Forelimb muscle (tissue), 1 donor: Measurements from ENCODE around the gene FIP1L1. TPM values are rescaled to one million over a fixed set of nuclear protein-coding genes. Genes with fewer than 3 reads are reported as not detected.

Experiments used
- DNase-seq: peaks from one replicate; pipeline ENCODE4 v3.0.0-alpha.2; 2013; ENCODE audit warnings: low read depth
- polyA plus RNA-seq: library from polyadenylated mRNA; unstranded; fragments of 120-200 nt; gene quantifications from one replicate; pipeline ENCODE4 v1.2.1, GENCODE V29; 2013; ENCODE audit not compliant: insufficient read length

The FIP1L1 gene
- polyA plus RNA-seq, 1 donor = 42.9 TPM

DNA sequence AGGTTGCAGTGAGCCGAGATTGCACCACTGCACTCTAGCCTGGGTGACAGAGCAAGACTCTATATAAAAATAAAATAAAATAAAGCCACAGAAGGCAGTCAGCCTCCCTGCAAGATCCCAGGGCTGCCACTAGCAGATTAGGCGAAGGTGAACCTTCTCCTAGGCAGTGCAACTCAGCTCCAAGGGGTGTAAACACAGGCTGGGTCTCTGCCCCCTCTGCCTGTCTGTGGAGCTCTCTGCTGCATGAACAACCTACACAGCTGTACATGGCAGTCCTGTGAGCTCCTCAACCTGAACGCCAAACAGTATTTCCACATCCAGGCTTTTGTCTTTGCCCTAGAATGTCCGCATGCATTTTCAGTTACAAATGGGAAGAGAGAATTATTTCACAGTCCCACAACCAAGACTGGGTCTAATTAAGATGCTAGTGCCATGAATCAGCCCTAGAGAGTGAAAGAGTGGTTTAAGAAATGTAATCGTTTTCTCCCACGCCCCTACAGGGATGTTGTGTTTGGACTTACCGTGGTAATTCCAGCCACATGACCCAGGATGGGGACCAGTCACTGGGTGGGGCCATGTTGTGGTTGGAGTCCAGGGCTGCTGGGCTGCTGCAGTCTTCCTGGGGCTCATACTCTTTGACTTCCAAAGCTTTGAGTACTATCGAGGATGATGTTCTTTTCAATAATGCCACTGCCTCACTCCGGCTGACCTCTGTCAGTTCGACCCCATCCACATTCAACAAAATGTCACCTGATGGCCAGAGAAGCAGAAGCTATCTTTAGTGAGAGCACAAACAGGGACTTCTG lies 99.0 kb downstream of the FIP1L1 start:
- DNase-seq = no peak

DNA sequence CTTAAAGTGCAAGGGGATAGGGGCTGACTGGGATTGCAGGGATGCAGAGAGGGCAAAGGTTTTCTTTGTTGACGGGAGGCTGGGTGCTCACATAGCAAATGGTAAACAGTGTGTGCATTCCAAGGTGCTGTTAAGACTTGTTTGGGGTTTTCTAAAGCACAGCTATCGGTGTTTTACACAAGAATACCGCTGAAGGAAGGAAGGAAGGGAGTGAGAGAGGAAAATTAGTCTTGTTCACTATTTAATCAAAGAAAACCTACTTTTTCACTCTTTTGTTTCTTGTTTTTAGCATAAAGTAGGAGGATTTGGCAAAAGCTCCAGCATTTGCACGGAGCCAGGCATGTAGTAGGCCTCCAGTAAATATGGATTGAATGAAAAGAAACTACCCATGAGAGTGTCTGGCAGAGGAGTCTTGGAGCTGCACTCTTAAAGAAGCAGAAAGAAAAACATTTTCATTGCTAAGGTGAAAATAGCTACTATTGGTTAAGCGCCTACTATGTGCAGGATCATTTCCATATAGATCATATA lies 99.7 kb downstream of the FIP1L1 start:
- no peak for DNase-seq

DNA sequence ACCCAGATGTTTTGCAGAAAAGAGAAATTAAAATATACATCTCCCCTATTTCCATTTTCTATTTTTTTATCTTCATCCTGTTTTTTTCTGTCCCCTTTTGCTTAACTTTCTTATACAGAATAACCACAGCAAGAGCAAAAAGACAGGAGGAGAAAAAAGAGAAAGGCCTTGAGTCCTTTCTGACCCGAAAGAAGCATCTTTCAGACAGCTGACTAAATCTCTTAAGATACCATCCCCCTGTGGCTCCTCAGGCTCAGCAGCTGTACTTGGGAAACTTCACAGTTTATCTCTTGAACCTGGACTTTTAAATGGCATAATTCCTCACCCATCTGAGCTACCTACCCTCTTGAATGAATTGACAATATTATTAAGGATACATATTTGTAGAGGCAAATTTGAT lies 100.2 kb downstream of the FIP1L1 start:
- no peak for DNase-seq

DNA sequence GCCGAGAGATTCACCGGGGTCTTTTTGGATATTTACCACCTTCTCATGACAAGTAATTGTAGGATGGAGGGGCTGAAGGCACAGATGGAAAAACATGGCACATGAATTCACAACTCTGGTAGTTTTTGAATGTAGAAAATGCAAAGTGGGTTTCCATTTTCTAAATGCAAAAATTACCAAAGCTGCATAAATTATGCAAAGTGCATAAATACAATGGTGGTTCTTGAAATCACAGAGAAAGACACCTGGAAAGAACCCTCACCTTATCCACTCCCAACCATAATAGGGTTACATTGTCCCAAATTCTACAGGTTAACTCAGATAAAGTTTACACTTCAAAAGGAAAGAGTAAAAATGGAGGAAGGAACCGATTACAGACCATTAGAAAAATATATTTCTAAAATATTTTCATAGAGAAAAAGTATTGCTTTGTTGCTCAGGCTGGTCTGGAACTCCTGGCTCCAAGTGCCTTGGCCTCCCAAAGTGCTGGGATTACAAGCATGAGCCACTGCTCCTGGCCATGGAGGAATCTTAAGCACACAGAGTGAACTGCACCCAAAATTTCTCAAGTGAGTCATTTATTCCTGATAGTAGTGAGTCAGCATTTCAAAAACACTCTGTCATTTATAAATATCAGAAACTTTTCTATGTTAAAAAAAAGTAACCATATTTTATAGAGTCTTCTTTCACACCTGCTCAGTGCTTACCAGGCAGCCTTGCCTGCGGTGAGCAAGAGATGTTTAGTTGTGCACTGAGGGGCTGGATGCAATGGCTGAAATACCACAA lies 101.4 kb downstream of the FIP1L1 start:
- DNase-seq = no peak

DNA sequence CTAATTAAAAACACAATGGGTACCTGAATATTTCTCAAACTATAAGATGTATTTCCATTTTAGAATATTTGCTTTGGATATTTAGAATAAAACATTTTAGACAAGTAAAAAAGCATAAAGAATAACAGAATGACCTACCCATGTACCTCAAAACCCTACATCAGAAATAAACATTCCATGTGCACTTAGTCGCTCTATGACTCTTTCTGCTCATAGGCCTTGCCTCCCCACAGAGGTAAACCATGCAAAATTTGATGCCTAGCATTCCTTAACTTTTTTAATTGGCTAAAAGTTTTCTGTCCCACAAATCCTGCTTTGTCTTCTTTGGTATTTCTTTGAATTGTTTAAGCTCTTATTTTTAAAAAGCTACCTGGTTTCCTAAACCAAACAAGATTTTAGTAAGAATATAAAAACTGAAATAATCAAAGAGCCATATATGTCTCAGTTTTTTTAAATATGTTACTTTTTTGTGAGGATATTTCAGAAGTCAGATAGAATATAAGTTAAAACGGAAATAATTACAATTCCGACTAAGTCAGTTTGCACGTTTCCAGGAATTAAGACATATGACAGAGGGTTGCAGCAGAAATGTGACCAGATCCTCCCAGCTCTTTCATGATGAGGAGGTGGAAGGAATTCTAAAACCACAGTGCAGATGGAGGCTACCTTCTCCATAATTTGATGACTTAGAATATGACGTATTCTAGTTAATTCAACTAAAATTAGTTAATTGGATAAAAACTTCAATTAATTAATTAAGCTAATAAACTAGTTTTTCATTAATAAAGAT lies 102.5 kb downstream of the FIP1L1 start:
- DNase-seq = no peak

DNA sequence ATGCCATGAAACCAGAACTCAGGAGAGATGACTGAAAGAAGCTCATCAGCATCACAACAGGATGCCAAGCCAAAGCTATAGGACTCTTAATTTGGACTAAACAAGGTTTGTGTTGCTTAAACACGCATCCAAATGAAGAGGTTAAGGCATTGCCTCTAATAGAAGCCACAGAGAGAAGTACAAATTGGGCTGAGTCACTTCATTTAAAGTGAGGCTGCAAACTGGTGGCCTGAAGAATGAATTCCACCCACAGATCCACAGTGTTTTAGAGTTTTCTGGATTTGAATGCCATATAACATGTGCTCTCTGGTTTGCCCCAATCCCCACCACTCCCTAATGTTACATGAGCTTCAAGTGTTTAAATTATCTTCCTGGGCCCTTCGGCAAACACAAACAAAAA lies 103.5 kb downstream of the FIP1L1 start:
- no peak for DNase-seq

DNA sequence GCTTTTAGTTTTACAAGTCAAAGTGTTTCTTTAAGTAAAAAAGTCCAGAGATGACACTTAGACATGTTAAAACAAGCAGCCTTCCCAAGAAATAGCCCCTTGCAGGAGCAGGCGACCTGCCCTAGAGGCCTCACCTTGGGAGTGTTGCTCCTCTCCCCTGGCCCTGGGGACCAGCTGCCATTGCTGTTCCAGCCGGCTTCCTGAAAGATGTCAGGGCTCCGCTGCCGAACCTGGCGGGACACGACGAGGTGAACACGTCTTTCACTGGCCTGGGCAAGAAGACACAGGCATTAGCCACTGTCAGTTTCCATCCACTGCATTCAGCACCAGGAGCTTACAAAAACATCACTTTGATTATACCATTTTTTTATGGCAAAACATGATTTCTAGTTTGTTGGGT lies 104.1 kb downstream of the FIP1L1 start:
- no peak for DNase-seq

DNA sequence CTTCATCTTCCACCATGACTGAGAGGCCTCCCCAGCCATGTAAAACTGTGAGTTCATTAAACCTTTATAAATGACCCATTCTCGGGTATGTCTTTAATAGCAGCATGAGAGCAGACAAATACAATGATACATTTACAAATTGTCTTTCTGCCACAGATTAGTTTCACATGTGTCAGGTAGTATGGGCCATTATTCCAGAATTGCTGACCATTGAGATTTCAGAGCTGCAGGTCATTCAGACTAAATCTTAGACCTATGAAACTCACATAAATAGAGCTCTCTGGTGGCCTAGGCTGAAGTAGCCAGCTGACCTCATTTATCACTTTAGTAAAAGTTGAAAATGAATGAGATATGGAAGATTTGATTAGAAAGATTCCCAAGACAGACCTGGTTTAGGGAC lies 105.8 kb downstream of the FIP1L1 start:
- no peak for DNase-seq

DNA sequence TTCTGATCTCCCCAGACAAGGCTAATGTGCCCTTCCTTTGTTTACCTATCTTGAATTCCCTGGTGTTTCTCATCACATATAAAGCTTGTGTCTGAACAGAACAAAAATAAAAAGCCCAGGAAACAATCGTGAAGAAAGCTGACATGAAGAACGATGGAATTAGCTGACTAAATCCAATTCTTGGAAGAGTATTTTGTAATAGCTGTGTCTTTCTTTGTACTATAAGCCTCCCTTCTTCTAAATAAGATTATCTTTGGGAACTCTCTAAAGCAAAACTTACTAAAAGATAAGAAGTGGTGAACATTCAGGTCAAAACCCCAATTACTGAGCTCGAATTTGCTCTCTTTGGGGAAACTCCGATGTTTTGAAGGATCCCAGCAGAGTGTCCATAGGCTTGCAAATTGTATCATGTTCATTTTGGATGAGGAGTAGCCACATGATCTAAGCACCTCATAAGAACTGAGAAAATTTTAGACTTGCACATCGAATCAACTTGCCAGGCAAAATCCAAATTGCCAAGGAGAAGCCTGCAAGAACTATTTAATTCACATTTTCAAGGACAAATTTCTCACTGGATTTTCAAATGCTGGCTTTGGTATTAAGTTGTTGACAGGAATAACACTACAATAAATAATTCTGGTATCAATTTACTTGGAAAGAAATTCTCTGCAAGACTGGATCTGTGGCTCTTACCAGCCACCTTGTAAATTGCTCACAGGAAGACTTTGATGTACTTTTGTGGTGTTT lies 107.6 kb downstream of the FIP1L1 start:
- no peak for DNase-seq

DNA sequence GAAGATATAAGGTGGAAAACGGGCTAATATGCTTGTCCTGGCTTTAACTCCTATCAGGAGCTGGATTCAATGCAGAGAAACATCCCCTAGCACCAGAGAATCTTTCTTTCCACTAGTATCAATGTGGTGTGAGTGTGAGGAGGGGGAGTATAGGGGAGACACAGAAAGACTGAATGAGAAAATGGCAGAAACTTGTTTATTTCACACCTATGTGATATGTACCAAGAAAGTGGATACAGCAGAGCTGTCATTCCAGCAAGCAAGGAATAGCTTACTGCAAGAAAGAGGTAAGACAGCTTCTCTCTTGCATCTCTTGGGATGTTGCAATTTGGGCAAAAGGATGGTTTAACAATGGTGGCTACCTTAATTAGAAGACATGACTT lies 108.2 kb downstream of the FIP1L1 start:
- DNase-seq = no peak

DNA sequence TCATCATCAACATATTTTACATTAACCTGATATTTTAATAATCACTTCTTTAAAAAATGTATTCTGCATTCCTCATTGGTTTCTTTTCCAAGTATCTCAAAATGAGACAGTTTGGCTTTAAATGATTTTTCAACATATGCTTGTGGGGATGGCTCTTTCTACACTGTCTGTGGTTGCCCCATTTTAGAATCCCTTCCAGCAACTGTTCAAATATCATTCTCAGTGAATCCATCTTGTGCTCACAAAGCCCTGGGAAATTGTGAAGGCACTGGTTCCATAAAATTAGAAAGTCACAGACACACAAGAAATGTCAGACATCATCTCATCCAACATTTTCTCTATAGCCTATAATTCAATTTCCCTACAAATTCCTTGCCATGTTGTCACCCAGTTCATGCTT lies 110.3 kb downstream of the FIP1L1 start:
- DNase-seq = no peak

DNA sequence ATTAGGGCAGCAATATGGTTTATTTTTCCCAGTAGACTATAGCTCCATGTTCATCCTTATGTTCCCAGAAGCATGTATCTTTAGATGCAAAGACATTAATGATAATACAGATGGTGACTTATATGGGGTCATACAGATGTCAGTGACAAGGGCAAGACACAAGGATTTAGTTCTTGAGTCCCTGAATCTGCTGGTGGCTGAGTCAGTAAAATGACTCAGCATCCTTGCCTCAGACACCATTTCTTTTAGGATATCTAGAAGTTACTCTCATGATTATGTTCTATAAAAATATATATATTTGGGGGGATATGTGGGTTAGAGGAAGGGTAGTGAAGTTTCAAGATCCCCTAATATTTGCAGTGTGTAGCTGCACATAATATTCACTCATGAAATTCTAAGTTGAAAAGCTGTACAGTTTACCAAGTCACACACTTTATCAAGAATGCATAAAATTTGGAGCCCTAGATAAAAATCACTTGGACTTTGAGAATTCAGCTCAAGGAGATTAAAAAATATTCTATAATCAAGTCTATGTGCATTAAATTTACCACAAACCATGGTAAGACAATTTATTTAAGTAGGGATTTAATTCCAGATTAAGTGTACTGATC lies 111.9 kb downstream of the FIP1L1 start:
- no peak for DNase-seq

DNA sequence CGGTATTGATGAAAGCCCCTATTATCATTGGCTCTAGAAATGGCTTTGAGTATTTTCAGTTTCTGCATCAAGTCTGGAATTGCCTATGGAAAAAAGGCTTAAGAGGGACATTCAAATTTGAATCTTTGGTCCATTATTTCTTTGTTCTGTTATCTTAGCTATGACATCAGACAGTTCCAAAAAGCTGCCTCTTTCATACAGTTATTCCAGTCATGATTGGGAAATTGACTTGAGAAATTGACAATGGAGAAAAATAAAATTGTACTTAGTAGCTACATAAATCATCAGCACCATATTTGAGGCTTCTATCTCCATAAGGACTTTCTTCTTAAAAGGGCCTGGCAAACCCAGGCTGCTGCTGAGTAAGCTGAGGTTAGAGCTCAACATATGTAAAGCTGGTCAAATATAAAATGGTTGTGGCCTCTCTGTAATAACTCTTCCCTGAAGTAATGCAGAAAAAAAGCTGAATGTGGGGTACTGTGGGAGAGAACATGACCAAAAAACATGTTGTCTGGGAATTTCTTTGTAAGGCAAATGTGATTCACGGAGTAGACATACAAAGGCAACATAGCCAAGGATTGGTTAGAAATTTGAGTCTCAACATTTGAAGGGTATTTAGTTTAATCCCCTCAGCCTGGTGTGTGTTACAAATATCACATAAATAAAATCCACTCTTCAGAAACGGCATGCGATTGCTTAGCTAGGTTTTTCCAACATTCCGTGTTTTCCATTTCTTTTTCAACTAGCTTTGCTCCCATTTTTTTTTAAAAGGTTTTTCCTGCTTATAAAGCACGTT lies 112.9 kb downstream of the FIP1L1 start:
- no peak for DNase-seq

DNA sequence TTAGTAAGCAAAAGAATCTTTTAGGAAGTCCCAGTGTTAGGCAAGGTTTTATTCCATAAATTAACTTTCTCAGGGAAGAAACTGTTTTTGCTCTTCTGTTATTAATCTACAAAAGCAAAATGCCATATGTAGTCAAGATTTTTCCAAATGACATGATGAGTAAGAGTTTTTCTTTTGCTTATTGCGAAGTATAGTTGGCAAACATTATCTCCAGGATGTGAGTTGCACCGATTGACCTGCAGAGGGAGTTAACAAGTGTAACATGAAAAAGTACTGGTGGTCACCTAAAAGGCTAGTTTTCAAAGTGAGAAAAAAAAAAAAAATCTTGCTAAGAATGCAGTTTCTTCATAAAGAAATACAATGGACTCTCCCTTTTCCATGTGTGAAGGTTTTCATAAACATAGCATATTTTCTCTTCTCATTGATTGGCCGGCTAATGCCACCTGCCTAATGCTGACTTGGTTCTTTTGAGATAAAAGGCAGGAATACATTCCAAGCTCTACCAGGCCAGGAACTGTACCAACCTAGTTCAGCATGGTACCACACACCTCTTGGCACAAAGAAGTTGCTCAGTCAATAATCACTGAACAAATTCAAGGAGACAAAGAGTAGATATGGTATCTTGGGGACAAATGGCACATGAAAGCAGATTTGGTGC lies 113.7 kb downstream of the FIP1L1 start:
- peak; percentile 72 for DNase-seq

DNA sequence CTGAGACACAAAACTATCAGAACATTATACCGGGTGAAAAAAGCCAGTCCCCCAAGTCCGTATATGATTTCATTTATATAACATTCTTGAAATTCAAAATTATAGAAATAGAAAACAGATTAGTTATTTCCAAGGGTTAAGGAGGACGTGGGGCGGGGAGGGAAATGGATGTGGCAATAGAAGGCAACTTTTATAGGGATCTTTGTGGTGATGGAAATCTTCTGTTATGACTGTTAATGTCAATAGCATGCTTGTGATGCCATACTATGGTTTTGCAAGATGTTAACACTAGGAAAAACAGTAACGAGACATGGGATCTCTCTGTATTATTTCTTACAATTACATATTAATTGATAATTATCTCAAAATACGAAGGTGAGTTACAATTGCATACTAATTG lies 117.4 kb downstream of the FIP1L1 start:
- no peak for DNase-seq

DNA sequence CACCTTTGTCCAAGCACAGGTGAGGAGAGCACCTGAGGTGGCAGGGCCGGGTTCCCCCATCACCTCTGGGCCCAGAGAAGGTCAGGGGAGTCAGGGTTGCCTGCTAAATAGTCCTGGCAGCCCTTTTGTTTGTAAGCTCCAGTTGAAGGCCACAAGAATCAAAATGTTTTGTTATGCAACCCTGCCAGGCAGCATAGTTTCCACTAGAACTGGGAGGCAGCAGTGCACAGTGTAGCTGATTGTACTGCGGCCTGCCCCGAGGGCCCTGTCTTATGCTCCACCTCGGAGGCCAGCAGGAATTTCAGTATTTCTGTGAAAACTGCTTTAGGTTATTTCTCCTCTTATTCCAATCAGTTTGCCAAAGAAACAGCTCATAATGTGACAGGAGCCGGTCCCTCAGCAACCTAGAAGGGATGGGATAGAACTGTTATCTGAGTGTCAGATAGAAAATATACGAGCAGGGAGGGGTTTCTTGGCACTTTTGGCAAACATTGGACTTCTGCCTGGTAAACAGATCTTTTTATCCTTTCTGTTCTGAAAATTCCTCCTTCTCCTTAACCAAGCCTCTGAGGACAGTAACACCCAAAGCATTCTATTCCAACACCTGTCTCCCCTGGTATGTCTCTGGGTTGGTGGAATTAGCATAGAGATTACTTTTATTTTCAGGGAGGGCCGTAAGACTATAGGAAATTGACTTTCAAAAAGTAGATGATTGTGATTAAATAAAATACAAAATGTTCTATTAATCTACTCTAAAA lies 120.2 kb downstream of the FIP1L1 start:
- DNase-seq = peak; percentile 63

DNA sequence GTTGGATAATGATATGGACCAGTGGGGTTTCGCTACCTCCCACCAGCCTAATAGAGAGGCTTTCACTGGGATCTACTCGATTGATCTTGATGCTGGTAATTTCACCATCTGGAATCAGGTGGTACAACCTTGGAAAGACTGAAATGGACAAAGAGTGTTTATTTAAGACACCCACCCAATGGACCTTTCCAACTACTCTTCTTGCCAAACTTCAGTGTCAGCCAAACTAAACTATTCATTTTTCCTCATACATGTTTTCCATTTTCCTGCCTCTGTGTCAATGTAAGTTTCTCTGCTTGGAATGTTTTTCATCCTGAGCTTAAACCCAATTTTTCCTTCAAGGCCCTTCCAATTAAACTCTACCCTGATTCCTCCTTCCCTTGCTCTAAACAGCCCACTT lies 121.3 kb downstream of the FIP1L1 start:
- DNase-seq = no peak

DNA sequence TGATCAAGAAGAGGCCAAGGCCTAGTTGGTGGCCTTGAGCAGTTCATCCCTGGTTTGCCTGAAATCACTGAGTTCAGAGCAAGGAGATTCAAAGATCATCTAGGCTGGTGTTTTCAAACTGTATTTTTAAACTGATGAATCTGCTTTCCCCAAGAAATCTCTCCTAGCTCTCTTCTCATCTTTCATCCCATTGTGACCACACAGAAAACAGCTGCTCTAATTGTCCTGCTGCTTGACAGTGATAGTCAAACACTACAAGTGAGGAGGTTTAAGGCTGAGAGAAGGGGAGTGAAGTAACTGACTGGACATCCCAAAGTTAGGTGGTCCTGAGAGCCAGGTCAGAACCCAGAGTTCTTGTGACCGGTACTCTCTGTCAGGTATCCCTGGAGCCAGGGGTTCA lies 122.3 kb downstream of the FIP1L1 start:
- DNase-seq = no peak

DNA sequence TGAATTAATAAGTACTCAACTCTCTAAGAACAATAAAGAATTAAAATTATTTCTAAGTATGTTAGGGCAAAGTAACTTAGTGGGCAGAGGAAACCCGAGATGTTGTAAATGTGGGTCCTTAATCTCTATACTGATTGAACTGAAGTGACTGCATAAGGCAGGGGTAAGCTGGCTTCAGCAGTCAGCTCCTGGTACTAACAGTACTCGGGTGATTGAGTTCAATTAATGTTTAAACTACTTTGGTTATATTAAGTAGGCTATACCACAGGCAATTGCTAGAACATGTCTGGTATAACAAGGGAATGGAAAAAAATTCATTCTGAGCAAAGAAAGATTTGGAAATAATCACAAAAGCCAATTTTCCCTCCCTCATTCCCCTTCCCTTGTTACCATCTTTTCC lies 123.1 kb downstream of the FIP1L1 start:
- no peak for DNase-seq
